ENCODE results near the gene OR2Z1.

OR2Z1 gene, protein sequence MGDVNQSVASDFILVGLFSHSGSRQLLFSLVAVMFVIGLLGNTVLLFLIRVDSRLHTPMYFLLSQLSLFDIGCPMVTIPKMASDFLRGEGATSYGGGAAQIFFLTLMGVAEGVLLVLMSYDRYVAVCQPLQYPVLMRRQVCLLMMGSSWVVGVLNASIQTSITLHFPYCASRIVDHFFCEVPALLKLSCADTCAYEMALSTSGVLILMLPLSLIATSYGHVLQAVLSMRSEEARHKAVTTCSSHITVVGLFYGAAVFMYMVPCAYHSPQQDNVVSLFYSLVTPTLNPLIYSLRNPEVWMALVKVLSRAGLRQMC

DNA sequence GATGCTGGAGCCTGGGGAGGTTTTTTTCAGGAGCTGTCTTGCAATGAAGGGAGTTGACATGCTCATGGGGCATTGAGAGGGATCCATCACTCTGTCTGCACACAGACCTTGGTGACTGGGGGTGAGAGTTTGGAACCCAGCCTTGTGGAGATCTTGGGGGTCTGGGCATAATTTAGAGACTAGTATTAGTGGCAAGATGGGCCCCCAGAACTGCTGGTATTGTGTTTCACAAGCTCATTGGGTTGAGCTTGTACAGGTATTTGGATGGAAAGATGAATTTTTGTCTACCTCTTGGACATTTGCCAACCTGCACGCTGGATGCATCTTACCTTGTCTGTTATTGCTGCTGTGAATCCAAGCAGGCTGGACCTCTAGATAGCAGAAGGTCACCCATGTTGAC is at the start of gene OR2Z1:
Gene OR2Z1 (plus strand): TSS at position 301 of the 400 bp plus-strand sequence. CDS start 9,395 bp downstream, outside the sequence.
- no peak for DNase-seq (ENCODE audit: low read depth in 2 of 2)

DNA sequence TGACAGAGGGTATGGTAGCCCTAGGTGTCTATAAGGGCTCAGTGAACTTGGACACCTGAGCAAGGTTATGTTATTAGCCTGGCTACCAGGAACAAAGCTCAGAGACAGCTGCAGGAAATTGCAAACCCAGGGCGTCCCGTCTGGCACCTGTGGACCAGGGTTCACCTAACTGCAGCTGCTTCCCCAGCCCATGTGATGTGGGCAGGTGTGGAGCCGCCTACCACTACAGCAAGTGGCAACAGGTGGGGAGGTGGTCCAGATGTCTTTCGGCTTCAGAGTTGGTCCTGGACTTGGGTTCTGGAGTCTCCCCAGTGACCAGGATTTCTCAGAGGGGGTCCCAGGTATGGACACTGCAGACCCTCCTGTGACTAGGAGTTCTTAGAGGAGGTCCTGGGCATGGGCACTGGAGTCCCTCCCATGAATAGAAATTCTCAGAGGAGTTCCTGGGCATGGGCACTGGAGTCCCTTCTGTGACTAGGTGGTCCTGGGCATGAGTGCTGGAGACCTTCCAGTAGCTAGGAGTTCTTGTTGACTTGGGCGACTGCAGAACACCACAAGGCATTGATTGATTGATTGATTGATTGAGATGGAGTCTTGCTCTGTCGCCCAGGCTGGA is 48.0 kb upstream of the OR2Z1 start:
- DNase-seq (ENCODE audit: low read depth in 2 of 2), result no peak

DNA sequence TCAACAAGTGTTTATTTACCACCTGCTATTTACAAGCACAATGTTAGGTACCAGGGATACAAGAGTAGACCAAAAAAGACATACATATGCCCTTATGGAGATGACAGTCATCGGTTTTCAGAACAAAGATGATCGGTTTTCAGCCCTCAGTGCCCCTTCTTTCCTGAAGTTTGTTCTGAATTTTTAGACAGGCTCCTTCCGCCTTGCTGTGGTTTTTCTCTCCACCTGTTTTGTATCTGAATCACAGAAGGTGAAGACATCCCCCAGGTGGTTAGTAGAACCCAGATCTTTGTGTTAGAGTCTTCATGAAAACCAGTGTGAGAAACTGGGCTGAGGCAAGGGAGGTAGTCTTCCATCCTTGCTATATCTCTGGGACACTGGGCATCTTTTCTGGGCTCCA is 46.4 kb upstream of the OR2Z1 start:
- DNase-seq (ENCODE audit: low read depth in 2 of 2), result no peak

DNA sequence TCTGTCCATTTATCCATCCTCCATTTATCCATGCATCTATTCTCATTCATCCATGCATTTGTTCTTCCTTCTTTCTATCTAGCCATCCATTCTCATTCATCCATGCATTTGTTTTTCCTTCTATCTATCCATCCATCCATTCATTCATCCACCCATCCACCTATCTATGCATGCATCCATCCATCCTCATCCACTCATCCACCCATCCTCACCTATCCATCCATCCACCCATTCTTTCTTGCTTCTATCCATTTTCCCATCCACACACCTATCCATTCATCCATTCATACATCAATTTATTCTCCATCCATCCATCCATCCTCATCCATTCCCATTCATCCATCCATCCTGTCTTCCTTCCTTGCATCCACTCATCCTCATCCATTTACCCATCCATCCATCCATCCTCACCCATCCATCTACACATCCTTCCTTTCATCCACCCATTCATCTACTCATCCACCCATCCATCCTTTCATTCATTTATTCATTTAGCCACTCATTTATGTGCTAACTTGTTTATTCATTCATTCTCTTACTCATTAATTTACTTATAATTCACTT is 43.1 kb upstream of the OR2Z1 start:
- DNase-seq (ENCODE audit: low read depth in 2 of 2), result no peak

DNA sequence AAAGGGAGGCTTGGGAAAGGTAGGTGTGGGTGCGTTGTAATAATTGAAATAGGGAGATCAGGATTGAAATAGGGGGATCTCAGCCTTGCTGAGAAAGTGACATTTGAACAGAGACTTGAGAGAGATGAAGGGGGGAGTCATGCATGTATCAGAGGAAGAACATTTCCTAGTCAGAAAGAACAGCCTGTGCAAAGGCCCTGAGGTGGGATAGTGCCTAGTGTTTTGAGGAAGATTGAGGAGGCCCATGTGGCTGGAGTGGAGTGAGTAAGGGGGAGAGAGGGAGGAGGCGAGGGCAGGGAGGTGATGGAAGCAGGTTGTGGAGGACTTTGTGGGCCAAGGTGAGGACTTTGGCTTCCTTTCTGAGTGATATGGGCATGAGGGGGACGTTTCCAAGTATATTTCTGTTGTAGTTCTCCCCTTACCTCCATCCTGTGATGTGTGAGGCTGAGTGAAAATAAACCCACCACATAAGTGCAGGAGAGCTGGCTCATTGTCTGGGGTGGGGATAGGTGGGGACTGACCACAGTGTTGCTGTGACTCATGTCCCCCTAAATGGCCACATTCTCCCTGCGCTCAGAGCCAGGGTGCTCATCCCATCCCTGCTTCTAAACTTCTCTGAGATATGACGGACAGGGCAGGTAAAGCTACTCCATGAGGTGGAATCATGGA is 40.6 kb upstream of the OR2Z1 start:
- DNase-seq (ENCODE audit: low read depth in 2 of 2), result no peak

DNA sequence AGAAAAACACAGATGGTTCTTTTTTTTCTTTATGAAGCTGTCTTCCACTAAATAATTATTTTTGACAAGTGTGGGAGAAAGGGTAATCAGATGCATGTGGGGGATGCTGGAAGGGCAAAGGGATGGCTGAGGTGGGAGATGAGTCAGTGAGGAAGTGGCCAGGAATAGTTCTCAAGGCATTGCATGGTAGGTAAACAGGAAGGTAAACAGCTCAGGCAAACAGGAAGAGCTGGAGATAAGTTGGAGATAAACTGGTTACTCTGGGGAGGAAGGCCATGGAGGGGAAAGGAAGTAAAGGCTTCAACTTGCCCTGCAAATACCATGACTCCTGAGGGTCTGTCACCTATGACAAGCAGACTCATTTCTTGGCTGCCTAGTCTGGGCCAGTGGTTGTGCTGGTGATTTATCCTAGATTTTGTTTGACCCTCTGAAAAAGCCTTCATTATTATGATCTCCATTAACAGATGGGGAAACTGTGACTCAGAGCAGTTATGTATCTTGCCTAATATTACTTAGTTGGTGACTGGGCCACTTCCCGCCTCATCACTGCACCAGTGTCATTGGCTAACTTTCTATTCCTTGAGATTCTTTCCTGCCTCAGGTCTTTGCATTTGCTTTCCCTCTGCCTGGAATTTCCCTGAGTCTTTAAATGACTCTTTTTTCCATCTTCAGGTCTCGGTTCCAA is 39.9 kb upstream of the OR2Z1 start:
- DNase-seq (ENCODE audit: low read depth in 2 of 2), result no peak

DNA sequence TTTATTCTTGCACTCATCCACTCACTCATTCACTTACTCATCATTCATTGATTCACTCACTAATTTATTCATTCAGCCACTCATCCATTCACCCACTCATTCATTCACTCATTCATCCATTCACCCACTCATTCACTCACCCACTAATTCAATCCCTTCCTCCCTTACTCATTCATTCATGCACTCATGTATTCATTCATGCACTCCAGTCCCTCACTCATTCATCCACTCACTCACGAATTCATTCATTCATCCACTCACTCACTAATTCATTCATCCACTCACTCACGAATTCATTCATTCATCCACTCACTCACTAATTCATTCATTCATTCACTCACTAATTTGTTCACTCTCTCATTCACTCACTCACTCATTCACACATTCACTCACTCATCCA is 39.0 kb upstream of the OR2Z1 start:
- DNase-seq (ENCODE audit: low read depth in 2 of 2), result no peak

DNA sequence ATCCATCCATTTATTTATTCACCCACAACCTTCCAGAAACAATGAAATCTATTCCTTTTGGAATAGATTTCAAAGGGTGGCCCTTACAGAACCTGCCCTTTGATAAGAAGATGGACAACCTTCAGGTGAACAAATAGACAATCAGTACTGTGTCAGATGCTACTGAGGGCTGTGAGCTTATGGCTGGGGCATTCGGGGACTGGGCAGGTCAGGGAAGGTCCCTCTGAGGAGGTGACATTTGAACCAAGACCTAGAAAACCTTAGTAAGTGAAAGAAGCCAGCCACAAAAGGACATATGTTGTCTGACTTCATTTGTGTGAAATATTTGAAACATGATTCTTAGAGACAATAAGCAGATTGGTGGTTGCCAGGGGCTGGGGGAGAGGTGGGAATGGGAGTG is 38.5 kb upstream of the OR2Z1 start:
- no peak for DNase-seq (ENCODE audit: low read depth in 2 of 2)

DNA sequence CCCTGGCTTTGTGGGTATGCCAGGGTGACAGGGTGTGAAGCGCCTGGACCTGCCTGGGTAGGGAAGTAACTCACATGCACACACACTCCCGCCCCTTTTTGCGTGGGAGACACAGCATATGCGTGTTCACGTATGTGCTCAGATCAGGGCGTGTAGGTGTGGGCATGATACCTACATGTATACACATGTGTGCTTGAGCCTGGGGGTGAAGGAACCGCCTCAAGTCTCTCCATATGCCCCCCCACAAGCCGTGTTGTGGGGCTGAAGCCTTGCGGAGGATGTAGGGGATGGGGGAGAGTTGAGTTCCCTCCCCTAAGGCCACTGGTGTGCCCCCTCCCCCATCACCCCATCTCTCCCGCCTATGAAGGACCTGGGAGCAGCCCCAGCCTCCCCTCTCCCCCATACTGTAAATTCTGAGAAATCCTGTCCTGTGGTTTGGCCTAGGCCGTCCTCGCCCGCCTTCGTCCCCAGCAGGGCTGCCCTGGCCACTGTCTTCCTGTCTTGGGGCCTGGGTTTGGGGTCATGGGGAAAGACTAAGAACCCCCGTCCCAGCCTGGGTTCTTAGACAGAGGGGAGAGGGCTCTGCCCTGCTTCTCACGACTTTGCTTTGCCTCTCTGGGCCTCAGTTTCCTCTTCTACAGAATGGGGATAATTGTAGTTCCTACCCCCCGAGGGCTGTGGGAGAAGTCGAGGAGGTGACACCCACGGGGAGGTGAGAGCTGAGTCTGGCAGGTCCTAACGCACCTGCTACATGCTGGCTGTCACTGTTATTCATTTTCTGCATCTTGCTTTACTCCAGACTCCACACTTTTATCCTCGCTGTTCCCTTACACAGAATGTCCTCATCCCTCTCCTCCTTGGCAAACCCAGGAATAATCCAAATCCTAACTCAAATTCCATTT is 37.2 kb upstream of the OR2Z1 start:
- no peak for DNase-seq (ENCODE audit: low read depth in 2 of 2)

DNA sequence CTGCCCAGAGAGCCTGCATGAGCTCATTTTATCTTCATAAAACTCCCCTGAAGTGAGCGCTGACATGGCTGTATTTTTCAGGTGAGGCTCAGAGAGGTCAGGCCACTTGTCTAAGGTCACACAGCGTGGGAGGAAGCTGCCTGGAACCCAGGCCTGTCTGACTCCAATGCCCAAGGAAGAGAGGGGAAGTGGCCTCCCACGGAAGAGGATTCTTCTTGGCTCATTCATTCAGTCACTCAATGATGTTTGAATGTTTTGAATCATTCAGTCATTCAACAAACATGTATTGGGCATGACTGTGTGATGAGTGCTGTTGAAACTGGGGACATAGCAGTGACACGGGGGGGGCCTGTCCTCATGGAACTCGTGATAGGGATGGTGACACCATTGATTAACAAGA is 34.9 kb upstream of the OR2Z1 start:
- DNase-seq (ENCODE audit: low read depth in 2 of 2), result no peak

DNA sequence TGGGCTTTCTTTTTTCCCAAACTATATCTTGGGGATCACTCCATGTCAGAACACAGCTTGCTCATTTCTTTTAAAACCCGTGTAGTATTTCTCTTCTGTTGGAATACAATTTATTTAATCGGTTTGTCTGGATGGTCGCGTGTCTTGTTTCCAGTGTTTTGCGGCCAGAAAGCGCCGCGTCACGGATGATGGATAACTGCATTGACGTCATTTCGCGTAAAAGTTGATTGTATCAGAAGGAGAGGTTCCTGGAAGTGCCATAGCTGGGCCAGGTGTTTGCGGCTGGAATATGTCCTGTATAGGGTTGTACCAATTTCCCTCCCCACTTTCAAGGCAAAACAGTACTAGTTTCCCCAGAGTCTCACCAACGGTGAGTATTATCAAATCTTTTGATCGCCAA is 32.5 kb upstream of the OR2Z1 start:
- no peak for DNase-seq (ENCODE audit: low read depth in 2 of 2)

DNA sequence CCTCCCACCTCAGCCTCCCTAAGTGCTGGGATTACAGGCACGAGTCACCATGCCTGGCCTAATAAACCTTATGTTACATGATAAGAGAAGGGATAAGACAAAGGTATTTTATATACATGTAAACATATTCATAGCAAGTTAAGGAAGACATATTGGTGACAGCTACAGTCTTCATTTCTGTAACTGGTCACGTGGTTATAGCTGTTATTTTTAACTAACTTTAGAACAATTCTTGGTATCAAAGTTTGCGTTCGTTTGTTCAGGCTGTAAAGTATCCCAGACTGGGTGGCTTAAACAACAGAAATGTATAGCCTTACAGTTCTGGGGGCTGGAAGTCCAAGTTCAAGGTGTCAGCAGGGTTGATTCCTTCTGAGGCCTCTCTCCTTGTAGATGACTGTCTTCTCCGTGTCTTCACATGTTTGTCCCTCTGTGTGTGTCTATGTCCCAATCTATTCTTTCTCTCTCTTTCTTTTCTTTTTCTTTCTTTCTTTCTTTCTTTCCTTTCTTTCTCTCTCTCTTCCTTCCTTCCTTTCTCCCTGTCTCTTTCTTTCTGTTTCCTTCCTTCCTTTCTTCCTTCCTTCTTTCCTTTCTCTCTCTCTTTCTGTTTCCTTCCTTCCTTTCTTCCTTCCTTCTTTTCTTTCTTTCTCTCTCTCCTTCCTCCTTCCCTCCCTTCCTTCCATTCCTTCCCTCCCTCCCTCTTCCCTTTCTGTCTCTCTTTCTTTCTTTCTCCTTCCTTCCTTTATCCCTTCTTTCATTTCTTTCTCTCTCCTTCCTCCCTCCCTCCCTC is 30.5 kb upstream of the OR2Z1 start:
- no peak for DNase-seq (ENCODE audit: low read depth in 2 of 2)

DNA sequence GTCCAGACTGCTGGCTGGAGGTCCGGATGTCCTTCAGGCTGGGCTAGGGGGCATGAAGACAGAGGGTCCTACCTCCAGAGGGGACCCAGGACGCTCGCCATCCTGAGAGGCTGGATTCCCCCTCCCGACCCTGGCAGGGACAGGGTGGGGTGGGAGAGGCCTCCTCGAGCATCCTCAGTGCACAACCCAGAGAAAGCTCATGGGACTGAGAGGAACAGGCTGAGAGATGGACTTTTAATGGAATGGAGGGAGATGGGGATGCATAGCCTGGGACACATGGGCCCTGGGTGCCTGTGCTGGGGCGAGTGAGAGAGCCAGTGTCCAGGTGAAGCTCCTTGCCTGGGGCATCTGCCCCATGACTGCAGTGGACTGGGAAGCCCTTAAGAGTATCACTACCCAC is 25.9 kb upstream of the OR2Z1 start:
- DNase-seq (ENCODE audit: low read depth in 2 of 2), result no peak

DNA sequence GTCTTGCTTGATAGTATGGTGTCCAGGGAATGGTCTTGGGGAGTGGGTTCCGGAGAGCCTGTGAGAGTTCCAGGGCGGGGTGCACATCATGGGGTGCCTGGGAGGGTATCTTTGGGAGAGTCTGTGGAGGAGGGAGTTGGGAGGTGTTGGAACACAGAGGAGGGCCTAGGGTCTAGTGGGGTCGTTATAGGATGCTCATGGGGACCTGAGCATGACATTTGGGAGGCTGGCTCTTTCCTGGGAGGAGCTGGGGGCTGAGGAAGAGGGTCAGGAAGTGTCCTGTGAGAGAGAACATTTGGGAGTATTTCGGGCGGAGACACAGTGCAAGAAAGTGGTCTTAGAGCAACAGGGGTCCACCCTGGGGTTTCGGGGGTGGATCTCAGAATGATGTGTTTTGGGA is 25.5 kb upstream of the OR2Z1 start:
- DNase-seq (ENCODE audit: low read depth in 2 of 2), result no peak

DNA sequence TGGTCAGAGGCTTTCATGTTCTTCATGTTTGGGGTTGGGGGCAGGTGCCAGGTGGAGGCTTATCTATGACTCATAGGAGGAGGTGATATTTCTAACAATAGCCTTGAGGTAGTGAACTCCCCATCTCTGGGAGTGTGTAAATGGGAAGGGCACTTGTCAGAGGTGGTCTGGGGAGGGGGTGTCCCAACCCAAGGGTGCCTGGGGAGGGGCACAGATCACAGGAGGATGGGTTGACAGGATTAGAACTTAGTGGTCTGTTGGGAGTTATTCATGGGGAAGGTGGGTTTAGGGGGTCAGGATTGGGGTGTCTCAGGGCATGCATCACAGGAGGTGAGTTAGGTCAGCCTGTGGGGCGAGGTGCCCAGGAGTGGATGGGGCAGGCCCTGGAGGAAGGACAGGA is 24.4 kb upstream of the OR2Z1 start:
- DNase-seq (ENCODE audit: low read depth in 2 of 2), result no peak

DNA sequence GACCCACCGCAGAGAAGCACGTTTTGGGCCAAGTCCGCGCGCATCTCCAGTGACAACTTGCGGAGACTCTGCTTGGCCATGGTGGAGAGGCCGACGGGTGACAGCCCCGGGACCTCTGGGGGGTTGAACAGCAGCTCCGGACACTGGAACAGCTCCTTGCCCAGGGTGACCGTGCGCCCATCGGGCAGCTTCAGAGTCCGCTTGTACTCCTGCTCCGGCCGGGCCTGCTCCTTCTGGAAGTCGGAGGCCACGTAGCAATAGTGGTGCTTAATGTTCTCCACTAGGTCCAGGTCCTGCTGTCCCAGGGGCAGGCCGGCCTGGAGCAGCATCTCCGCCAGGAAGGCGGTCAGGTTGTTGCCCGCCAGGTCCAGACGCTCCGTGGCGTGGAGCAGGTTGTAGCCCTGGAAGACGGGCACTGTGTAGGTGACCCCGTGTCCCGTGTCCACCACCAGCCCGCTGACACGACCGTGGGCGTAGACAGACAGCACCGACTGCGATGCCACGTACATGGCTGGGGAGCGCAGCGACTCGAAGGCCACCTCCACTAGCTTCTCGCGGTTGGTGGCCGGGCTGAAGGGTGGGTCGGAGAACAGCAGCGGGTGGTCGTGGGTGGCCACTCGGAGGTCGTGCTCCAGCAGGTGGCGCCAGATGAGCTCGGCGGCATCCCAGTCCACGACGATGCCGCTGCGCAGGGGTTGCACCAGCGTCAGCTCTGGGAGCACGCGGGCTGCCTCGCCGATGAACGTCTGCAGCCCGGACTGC is 23.6 kb upstream of the OR2Z1 start:
- no peak for DNase-seq (ENCODE audit: low read depth in 2 of 2)

DNA sequence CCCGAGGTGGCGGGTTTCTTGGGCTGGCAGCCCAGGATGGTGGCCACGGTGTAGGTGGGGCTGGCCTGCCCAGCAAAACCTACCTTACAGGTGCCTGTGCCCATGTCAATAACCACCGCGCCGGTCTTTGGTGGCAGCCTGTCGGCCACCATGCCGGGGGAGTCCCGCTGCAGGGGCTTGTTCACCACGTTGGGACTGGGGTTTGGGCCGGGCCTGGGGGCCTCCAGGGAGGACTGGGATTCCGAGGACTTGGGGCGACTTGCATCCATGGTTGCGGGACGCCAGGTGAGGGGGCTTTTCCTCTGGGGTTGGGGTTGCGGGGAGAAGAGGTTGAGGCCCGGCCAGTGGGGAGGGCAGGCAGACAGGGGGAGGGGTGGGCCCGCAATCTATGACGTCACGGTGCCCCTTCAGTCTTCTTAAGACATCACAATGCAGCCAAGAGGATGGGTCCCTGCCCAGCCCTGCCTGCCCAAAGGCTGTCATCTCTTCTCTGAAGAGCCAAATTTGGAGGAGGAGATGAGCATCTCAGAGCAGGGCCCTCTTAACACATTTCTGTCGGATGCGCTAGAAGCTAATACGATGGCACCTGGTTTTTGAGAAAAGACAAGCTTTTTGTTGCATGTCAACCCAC is 22.9 kb upstream of the OR2Z1 start, which contains the start of gene ACTL9:
Gene ACTL9 (minus strand): TSS at position 363 of the 631 bp plus-strand sequence. CDS start 94 bp downstream, at position 269.
- no peak for DNase-seq (ENCODE audit: low read depth in 2 of 2)

DNA sequence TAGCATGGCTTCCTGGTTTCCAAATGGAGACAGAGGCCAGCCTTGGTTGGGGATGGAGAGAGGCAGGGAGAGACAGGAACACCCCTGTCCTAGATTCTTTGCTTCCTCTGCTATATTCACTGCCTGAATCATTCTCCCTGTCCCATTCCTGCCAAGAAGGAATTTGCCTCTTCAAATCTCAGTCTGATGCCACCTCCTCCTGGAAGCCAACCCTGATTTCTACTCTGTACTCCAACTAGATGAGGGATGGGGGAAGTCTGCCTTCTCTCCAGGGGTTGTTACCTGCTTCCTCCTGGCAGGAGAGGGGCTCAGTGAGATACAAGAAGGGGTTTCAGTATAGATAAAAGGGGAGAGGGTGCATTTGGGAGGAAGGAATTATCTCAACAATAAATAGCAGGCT is 21.5 kb upstream of the OR2Z1 start:
- no peak for DNase-seq (ENCODE audit: low read depth in 2 of 2)

DNA sequence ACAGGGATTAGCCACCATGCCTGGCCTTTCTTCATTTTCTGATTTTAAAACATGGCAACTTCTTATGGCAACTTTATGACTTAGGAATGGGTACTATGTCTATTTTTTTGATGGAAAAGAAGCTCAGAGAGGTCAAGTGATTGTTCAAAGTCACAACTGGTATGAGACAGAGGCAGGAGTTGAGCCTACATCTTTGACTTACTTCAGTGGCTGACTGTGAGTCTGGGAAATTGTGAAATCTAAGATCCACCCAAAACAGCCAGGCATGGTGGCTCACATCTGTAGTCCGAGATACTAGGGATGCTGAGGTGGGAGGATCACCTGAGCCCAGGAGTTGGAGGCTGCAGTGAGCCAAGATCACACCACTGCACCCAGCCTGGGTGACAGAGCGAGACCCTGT is 20.5 kb upstream of the OR2Z1 start:
- DNase-seq (ENCODE audit: low read depth in 2 of 2), result no peak
